Peyer's patch (tissue), 4 donors: ENCODE data around the gene BCCIP. TPM values are rescaled to one million over a fixed set of nuclear protein-coding genes. Genes with fewer than 3 reads are reported as not detected.

Experiments
- DNase-seq, 3 donors: peaks; one replicate each; pipeline ENCODE4 v3.0.0-alpha.2; 2017 to 2019
- H3K27ac ChIP-seq, 4 donors: fragments of 200-600 bp; sonication (generic); one replicate each; pipeline ENCODE4 v1.5.1; 2016 to 2019
- H3K27me3 ChIP-seq, 2 donors: fragments of 200-600 bp; sonication (generic); one replicate each; pipeline ENCODE4 v1.5.1; 2019
- H3K36me3 ChIP-seq, 3 donors: fragments of 200-600 bp; sonication (generic); one replicate each; pipeline ENCODE4 v1.5.1; 2016 to 2019
- H3K4me1 ChIP-seq, 4 donors: fragments of 200-600 bp; sonication (generic); one replicate each; pipeline ENCODE4 v1.5.1; 2016 to 2019
- H3K4me3 ChIP-seq, 4 donors: fragments of 200-600 bp; sonication (generic); 1 replicate in 3 of 4; 2 replicates in 1 of 4; pipeline ENCODE4 v1.5.1; 2016 to 2019; ENCODE audit warnings: mild to moderate bottlenecking in 1 of 4
- H3K9me3 ChIP-seq, 4 donors: fragments of 200-600 bp; sonication (generic); one replicate each; pipeline ENCODE4 v1.5.1; 2016 to 2019; ENCODE audit warnings: mild to moderate bottlenecking in 1 of 4
- POLR2A ChIP-seq, 2 donors: fragments of 450-650 bp; IDR thresholded peaks; one replicate each; pipeline ENCODE4 v1.5.1; 2017; ENCODE audit warnings: antibody characterized with exemption in 2 of 2, mild to moderate bottlenecking in 2 of 2, moderate library complexity in 2 of 2
- total RNA-seq, 4 donors: library from RNA; depleted of rRNA; stranded (reverse); fragments of >200 nt; gene quantifications; one replicate each; pipeline ENCODE4 v1.1.0, GENCODE V29; 2016
- TF ChIP-seq, protein P1 (sequence below), 6 experiments: fragments of 450-650 bp in 4 of 6; fragments of 200-600 bp in 2 of 6; sonication (generic) in 1 of 6; IDR thresholded peaks; one replicate each; pipeline ENCODE4 v1.5.1; 2017 to 2019; ENCODE audit warnings: antibody characterized with exemption in 6 of 6, mild to moderate bottlenecking in 3 of 6, moderate library complexity in 1 of 6

BCCIP gene
- total RNA-seq, result 10 to 100 TPM; 17.4 to 28.1 (median 20.0) TPM

DNA sequence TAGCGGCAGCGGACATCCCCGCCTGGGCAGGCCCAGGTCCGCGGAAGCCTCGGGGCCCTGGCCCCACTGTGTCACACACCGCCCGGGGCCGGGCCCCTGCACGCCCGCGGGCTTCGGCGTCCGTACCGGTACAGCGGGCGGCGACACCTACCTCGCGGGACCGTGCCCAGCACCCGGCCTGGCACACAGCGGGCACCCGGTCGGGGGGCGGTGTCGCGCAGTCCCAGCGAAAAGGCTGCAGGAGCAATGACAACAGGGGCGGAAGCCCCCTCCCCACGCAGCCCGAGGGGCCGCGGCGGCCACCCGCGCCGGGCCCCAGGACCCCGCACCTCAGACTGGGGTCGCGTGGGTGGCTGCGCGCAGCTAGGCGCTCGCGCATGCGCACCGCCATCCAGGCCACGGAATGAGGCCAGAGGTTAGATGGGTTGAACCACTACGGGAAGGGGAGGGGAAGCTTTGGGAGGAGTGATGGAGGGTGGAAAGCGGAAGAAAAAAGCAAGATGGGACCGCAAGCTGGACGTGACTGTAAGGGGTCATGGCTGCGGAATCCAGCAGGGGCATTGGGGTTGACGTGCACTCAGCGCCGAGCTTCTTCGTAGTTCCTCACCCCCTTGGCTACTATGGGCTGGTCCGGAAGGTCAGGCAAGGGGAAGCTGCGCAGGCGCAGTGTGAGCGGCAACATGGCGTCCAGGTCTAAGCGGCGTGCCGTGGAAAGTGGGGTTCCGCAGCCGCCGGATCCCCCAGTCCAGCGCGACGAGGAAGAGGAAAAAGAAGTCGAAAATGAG is at the start of gene BCCIP, which contains the start of gene UROS:
Gene BCCIP, plus strand, starts transcription at position 669 of the 785 bp plus-strand sequence. Its CDS starts 12 bp downstream, at position 681.
Gene UROS, minus strand, starts transcription at position 381 of the 785 bp plus-strand sequence. CDS start 6,759 bp downstream, outside the sequence.
- Histone ChIP-seq H3K27me3 (no peaks in the 10 kb centered on the region), H3K4me1 (peaks cover 0 to 23% (median 9%) of the 10 kb centered on the region in 4 donors), H3K4me3 (peak within 1 kb of the TSS; percentile 86 to 99 (median 92))

DNA sequence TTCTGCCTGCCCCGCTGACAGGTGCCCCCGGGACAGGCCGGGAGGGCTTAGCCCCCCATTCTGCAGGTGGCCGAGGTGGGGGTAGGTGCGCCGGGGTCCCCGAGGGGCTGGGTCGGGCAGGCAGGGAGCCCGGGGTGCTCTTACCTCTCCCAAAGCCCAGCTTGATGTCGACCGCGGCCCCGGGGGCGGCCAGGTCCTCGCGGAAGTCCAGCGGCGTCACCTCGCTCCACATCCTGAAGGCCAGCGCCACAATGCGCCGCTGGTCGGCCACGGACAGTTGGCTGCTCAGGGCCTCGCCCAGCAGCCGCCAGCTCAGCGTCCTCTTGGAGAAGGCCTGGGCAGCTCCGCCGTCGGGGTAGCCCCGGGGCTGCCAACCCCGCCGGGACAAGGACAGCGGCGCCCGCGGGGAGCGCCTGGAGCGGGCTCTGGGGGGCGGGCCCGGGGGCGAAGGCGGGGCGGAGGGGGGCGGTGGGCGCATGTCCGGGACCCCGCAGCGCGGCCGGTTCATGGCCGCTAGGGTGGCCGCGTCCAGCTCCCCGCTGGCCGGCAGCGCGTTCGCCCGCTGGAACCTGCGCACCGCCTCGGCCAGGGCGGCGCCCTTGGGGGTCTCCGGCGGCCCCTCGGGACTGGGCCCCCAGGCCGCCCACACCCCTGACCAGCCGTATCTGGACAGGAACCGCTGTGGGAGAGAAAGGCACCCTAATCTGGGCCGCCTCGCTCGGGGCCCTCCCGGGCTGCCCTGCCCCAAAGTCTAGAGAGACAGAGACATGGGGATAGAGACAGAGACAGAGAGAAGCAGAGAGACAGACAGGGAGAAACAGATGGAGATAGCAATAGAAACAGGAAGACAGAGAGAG is 49.4 kb upstream of the BCCIP start:
- Histone ChIP-seq H3K27me3 (no peaks in the 10 kb centered on the region), H3K4me3 (no peak overlapping the region), H3K27ac (no peak overlapping the region), H3K36me3 (no peaks in the 10 kb centered on the region), H3K9me3 (no peaks in the 10 kb centered on the region), H3K4me1 (peaks cover 0 to 4% (median 0%) of the 10 kb centered on the region in 4 donors)
- TF ChIP-seq, protein P1, sequence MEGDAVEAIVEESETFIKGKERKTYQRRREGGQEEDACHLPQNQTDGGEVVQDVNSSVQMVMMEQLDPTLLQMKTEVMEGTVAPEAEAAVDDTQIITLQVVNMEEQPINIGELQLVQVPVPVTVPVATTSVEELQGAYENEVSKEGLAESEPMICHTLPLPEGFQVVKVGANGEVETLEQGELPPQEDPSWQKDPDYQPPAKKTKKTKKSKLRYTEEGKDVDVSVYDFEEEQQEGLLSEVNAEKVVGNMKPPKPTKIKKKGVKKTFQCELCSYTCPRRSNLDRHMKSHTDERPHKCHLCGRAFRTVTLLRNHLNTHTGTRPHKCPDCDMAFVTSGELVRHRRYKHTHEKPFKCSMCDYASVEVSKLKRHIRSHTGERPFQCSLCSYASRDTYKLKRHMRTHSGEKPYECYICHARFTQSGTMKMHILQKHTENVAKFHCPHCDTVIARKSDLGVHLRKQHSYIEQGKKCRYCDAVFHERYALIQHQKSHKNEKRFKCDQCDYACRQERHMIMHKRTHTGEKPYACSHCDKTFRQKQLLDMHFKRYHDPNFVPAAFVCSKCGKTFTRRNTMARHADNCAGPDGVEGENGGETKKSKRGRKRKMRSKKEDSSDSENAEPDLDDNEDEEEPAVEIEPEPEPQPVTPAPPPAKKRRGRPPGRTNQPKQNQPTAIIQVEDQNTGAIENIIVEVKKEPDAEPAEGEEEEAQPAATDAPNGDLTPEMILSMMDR (IDR thresholded peaks at IDR 0.05), result no peak
- TF ChIP-seq POLR2A (IDR thresholded peaks at IDR 0.05), result no peak
- no peak for DNase-seq

More for the DNA sequence above, at the start of gene BCCIP, which contains the start of gene UROS:
- TF ChIP-seq POLR2A (IDR thresholded peaks at IDR 0.05), result peak; percentile 30 to 44
- TF ChIP-seq, protein P1 (IDR thresholded peaks at IDR 0.05), result no peak
- H3K36me3 ChIP-seq, result peaks cover 0 to 15% (median 0%) of the 10 kb centered on the region in 3 donors
- no peaks in the 10 kb centered on the region for H3K9me3 ChIP-seq
- peak within 1 kb of the TSS; percentile 75 to 89 (median 85) for H3K27ac ChIP-seq
- peak; percentile 89 to 96 (median 93) for DNase-seq

DNA sequence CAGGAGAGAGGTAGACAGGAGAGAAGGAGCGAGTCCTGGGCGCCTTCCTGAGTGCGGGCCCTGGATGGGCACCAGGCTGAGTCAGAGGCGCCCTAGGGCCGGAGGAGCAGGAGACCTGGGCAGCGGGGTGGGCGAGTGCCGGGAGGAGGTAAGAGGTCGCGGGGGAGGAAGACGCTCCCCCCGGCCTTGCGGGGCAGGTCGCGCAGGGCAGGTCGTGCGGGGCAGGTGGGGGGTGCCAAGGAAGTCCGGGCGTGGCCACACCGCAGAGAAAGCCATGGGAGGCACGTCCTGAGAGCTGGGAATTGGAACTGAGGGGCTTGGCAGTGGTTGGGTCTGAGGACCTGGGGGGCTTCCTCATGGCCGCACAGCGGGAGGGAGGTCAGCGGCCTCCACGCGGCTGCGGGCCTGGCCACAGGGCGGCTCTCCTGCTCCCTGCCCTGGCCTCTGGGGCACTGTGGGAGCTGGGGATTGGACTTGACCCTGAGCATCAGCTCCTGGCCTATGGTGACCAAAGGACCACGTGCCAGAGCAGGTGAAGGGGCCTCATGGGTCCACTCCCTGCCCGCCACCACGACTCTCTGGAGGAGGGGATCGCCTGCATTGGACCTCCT is 48.7 kb upstream of the BCCIP start:
- no peaks in the 10 kb centered on the region for H3K4me1 ChIP-seq
- H3K9me3 ChIP-seq, result no peaks in the 10 kb centered on the region
- TF ChIP-seq, protein P1 (IDR thresholded peaks at IDR 0.05), result no peak
- no peak for TF ChIP-seq POLR2A (IDR thresholded peaks at IDR 0.05)
- H3K4me3 ChIP-seq, result no peak overlapping the region
- no peaks in the 10 kb centered on the region for H3K27me3 ChIP-seq
- no peak overlapping the region for H3K27ac ChIP-seq
- no peak for DNase-seq
- no peaks in the 10 kb centered on the region for H3K36me3 ChIP-seq

DNA sequence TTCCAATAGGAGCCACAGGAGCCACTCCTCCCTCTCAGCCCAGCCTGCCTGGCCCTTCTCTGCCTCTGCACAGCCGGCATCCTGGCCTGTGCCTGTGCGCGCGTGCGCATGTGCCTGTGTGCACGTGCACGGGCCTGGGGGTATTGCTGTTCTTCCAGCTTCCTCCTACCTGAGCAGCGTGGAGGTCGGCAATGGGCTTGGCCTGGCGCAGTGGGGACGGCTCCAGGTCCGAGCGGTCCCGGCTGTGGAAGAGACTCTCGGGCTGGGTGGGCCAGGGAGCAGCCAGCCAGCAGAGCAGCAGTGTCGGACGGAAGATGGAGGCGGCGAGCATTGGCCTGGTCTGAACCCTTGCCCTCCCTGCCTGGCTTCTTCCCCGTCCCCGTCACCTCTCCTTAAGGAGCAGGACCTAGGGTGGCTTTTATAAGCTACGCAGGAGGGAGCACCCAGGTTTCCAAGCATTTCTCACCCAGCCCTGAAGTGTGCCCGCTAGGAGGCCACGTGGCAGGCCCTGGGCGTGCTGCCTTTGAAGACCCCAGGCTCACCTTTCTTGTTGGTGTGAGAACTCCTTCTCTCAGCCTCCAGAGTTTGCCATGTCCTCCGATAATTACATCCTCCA is 47.7 kb upstream of the BCCIP start, which contains the start of gene MMP21:
Gene MMP21, minus strand, starts transcription at position 331 of the 616 bp plus-strand sequence. Its CDS starts 0 bp downstream, at position 331.
- DNase-seq, result no peak
- Histone ChIP-seq H3K9me3 (no peaks in the 10 kb centered on the region), H3K4me1 (no peaks in the 10 kb centered on the region), H3K27ac (no peak within 1 kb of the TSS), H3K36me3 (no peaks in the 10 kb centered on the region), H3K27me3 (no peaks in the 10 kb centered on the region), H3K4me3 (no peak within 1 kb of the TSS)
- TF ChIP-seq, protein P1 (IDR thresholded peaks at IDR 0.05), result no peak
- TF ChIP-seq POLR2A (IDR thresholded peaks at IDR 0.05), result no peak

DNA sequence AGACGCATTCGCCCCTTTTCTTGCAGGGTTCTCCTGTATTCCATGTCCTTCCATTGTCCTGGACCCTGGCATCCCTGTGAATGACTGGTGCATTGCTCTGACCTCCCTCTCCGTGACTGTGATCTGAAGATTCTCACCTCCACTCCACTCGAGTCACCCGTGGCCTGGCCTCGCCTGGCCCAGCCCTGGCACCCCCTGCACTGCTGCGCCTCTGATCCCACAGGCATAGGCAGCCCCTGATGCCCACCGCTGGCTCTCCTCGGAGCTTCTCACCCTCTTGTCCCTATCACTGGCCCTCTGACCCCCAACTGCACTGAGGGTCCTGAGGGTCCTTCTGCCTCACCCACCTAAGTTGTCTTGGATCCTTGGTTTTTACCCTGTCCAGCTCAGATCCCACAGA is 45.5 kb upstream of the BCCIP start:
- Histone ChIP-seq H3K4me1 (no peaks in the 10 kb centered on the region), H3K27ac (no peak overlapping the region)

More for the DNA sequence above, 45.5 kb upstream of the BCCIP start:
- Histone ChIP-seq H3K36me3 (no peaks in the 10 kb centered on the region), H3K27me3 (no peaks in the 10 kb centered on the region), H3K4me3 (no peak overlapping the region), H3K9me3 (no peaks in the 10 kb centered on the region)
- DNase-seq, result no peak
- TF ChIP-seq, protein P1 (IDR thresholded peaks at IDR 0.05), result no peak
- no peak for TF ChIP-seq POLR2A (IDR thresholded peaks at IDR 0.05)
